Measurements from ENCODE around the gene C1orf21. TPM values are rescaled to one million over a fixed set of nuclear protein-coding genes. Genes with fewer than 3 reads are reported as not detected.

C1orf21 gene
- total RNA-seq, 2 donors from 2014 or later, result 8.3 to 10.2 TPM

DNA sequence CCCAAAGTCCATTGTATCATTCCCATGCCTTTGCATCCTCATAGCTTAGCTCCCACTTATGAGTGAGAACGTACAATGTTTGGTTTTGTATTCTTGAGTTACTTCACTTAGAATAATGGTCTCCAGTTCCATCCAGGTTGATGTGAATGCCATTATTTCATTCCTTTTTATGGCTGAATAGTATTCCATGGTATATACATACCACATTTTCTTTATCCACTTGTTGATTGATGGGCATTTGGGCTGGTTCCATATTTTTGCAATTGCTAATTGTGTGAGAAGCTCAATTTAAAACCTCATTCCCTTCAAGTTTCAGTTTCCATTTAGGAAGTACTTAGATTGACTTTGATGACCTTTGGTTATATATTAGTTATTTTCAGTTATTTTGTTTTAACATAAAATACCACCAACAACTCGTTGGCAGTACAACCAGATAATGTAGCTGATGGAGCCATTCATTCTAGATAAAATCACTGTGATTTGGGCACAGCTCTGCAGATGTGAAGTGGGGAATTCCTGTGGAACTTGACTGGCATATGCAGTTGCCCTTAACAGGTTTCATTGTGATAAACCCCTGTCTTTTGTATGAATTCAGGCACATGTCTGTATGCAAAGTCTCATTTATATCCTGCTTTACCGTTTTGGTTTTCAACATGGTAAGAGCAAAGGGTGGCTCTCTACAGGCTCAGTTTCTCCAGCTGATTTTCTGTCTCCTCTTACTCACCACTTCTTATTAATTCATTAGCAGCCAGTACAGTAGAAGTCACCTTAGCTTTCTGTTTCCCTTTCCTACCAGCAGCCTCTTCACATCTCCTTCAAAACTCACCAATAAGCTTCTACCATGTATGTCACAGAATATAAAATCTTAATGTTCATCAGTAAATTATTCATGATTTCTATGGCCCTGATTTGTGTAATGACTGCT lies 170.9 kb downstream of the C1orf21 start:
- no peak overlapping the region for H3K4me3 ChIP-seq
- no peaks in the 10 kb centered on the region for H3K9me3 ChIP-seq
- TF ChIP-seq CTCF (IDR thresholded peaks at IDR 0.05), result no peak
- no peak for TF ChIP-seq POLR2A (IDR thresholded peaks at IDR 0.05)
- no peaks in the 10 kb centered on the region for H3K27me3 ChIP-seq
- 60 to 73% methylated on average over 3 of the region's 3 CpGs for WGBS, 2 donors
- H3K36me3 ChIP-seq (replicated peaks in 1 of 2; ENCODE audit: insufficient read depth in 1 of 2, low read depth in 2 of 2), result no peaks in the 10 kb centered on the region
- peaks cover 8% of the 10 kb centered on the region for H3K4me1 ChIP-seq
- no peak for DNase-seq
- no peak overlapping the region for H3K27ac ChIP-seq
- intact Hi-C loops (cut with DNase I), result no loop called here
- ATAC-seq, result no peak

DNA sequence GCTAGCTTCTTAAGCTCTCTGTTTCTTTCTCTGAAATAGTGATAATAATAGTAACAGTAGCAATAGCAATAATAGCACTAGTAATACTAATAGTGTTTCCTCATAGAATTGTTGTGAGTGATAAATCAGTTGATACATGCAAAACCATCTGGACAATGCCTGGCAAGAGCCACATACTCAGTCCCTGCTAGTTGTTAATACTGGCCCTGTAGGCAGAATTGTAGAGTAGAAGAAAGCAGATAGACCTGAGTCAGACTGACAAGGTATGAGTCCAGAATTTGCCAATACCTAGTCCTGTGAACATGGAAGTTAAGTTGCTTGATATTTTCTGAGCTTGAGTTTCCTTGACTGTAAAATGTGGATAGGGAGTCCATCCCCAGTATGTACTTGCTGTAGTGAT lies 171.9 kb downstream of the C1orf21 start:
- no peak for ATAC-seq
- TF ChIP-seq CTCF (IDR thresholded peaks at IDR 0.05), result no peak
- TF ChIP-seq POLR2A (IDR thresholded peaks at IDR 0.05), result no peak
- intact Hi-C loops (cut with DNase I), result no loop called here

DNA sequence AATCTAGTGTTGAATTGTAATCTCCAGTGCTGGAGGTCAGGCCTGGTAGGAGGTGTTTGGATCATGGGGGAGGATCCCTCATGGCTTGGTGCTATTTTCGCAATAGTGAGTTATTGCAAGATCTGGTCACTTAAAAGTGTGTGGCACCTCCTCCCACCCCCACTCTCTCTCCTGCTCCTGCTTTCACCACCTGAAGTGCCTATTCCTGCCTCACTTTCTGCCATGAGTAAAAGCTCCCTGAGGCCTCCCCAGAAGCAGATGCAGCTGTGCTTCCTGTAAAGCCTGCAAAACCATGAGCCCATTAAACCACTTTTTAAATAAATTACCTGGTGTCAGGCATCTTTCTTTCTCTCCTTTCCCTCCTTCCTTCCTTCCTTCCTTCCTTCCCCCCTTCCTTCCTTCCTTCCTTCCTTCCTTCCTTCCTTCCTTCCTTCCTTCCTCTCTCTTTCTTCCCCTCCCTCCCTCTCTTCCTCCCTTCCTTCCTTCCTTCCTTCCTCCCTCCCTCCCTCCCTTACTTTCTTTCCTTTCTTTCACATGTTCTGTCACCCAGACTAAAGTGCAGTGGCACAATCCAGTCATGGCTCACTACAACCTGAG lies 172.4 kb downstream of the C1orf21 start:
- no peaks in the 10 kb centered on the region for H3K27me3 ChIP-seq
- no peak for TF ChIP-seq POLR2A (IDR thresholded peaks at IDR 0.05)
- TF ChIP-seq CTCF (IDR thresholded peaks at IDR 0.05), result no peak
- H3K27ac ChIP-seq, result no peak overlapping the region
- H3K36me3 ChIP-seq (replicated peaks in 1 of 2; ENCODE audit: insufficient read depth in 1 of 2, low read depth in 2 of 2), result no peaks in the 10 kb centered on the region
- H3K9me3 ChIP-seq, result no peaks in the 10 kb centered on the region
- WGBS, 2 donors, result 83 to 94% methylated on average over 1 of the region's 1 CpG
- ATAC-seq (no peak), DNase-seq (no peak)
- H3K4me1 ChIP-seq, result peaks cover 13% of the 10 kb centered on the region
- H3K4me3 ChIP-seq, result no peak overlapping the region
- intact Hi-C loops (cut with DNase I), result no loop called here

More for the DNA sequence above, 171.9 kb downstream of the C1orf21 start:
- H3K4me1 ChIP-seq, result peaks cover 13% of the 10 kb centered on the region
- no peak for DNase-seq
- H3K27ac ChIP-seq, result no peak overlapping the region
- no peaks in the 10 kb centered on the region for H3K27me3 ChIP-seq
- no peak overlapping the region for H3K4me3 ChIP-seq
- no peaks in the 10 kb centered on the region for H3K9me3 ChIP-seq
- no peaks in the 10 kb centered on the region for H3K36me3 ChIP-seq (replicated peaks in 1 of 2; ENCODE audit: insufficient read depth in 1 of 2, low read depth in 2 of 2)

- ATAC-seq (no peak), DNase-seq (no peak)
- Histone ChIP-seq H3K36me3 (replicated peaks in 1 of 2; ENCODE audit: insufficient read depth in 1 of 2, low read depth in 2 of 2) (no peaks in the 10 kb centered on the region), H3K27me3 (no peaks in the 10 kb centered on the region), H3K27ac (no peak overlapping the region), H3K4me1 (peaks cover 13% of the 10 kb centered on the region), H3K9me3 (no peaks in the 10 kb centered on the region), H3K4me3 (no peak overlapping the region)
- TF ChIP-seq CTCF (IDR thresholded peaks at IDR 0.05) (no peak), POLR2A (IDR thresholded peaks at IDR 0.05) (no peak)
- intact Hi-C loops (cut with DNase I), result no loop called here
- 23 to 32% methylated on average over 1 of the region's 1 CpG for WGBS, 2 donors
These were observed 176.0 kb downstream of the C1orf21 start for GRCh38 chr1:184562806-184563205.

All from body of pancreas (tissue), 4 donors.